ENCODE measurements around the gene COX20. TPM values are rescaled to one million over a fixed set of nuclear protein-coding genes. Genes with fewer than 3 reads are reported as not detected.

COX20 gene
- total and polyA plus RNA-seq, 8 donors, result 5.5 to 65.7 (median 50.4) TPM

- TF ChIP-seq EP300 (IDR thresholded peaks at IDR 0.05), result no peak
- TF ChIP-seq CTCF (IDR thresholded peaks at IDR 0.05), result no peak
- TF ChIP-seq POLR2A (IDR thresholded peaks at IDR 0.05), result no peak
- TF ChIP-seq POLR2AphosphoS5 (IDR thresholded peaks at IDR 0.05), result no peak
- Histone ChIP-seq H3K4me3 (no peak overlapping the region), H3K4me1 (peaks cover 0 to 16% (median 0%) of the 10 kb centered on the region in 4 donors), H3K27me3 (no peaks in the 10 kb centered on the region), H3K36me3 (no peaks in the 10 kb centered on the region), H3K9me3 (no peaks in the 10 kb centered on the region), H3K27ac (no peak overlapping the region)
- WGBS, 5 donors, result 73 to 78% (median 74%) methylated on average over 15 to 16 of the region's 16 CpGs
- intact Hi-C loops (cut with DNase I; ENCODE audit: low total_unique reads), result loop anchor here (10.0 kb wide), 1 partner anchor 242 kb away; no protein-coding TSS in a partner anchor
- no peak for DNase-seq
Measured at GRCh38 chr1:244802556-244803239, 32.8 kb upstream of the COX20 start.

GRCh38 chr1:244804841-244805240 is 30.6 kb upstream of the COX20 start:
- 89 to 92% (median 91%) methylated on average over 8 of the region's 8 CpGs for WGBS, 5 donors
- no peak for DNase-seq
- intact Hi-C loops (cut with DNase I; ENCODE audit: low total_unique reads), result loop anchor here (10.0 kb wide), 1 partner anchor 240 kb away; no protein-coding TSS in a partner anchor
- Histone ChIP-seq H3K27me3 (no peaks in the 10 kb centered on the region), H3K4me1 (peaks cover 0 to 16% (median 0%) of the 10 kb centered on the region in 4 donors), H3K9me3 (no peaks in the 10 kb centered on the region), H3K4me3 (no peak overlapping the region), H3K27ac (no peak overlapping the region), H3K36me3 (no peaks in the 10 kb centered on the region)
- no peak for TF ChIP-seq POLR2A (IDR thresholded peaks at IDR 0.05)
- no peak for TF ChIP-seq EP300 (IDR thresholded peaks at IDR 0.05)

DNA sequence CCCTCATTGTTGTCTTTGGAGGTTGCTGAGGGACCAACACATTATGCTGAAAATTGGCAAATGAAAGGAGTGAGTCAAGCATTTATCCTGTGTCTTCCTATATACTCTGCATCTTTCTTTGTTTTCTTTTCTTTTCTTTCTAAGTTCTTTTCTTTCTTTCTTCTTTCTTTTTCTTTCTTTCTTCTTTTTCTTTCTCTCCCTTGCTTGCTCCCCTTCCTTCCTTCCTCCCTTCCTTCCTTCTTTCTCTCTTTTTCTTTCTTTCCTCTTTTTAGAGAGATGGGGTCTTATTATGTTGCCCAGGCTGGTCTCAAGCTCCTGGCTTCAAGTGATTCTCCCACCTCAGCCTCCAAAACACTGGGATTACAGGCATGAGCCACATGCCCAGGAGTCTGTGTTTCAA is 28.3 kb upstream of the COX20 start:
- peaks cover 0 to 6% (median 0%) of the 10 kb centered on the region in 4 donors for H3K4me1 ChIP-seq
- no peak overlapping the region for H3K27ac ChIP-seq
- H3K27me3 ChIP-seq, result no peaks in the 10 kb centered on the region
- DNase-seq, result no peak
- H3K9me3 ChIP-seq, result no peaks in the 10 kb centered on the region
- no peaks in the 10 kb centered on the region for H3K36me3 ChIP-seq
- TF ChIP-seq POLR2AphosphoS5 (IDR thresholded peaks at IDR 0.05) (no peak), EP300 (IDR thresholded peaks at IDR 0.05) (no peak), CTCF (IDR thresholded peaks at IDR 0.05) (no peak), POLR2A (IDR thresholded peaks at IDR 0.05) (no peak)
- intact Hi-C loops (cut with DNase I; ENCODE audit: low total_unique reads), result loop anchor here (10.0 kb wide), 1 partner anchor 238 kb away; no protein-coding TSS in a partner anchor
- H3K4me3 ChIP-seq, result no peak overlapping the region

- no peak for TF ChIP-seq POLR2A (IDR thresholded peaks at IDR 0.05)
- no peak for TF ChIP-seq POLR2AphosphoS5 (IDR thresholded peaks at IDR 0.05)
- TF ChIP-seq CTCF (IDR thresholded peaks at IDR 0.05), result no peak
- no peak for TF ChIP-seq EP300 (IDR thresholded peaks at IDR 0.05)
- H3K4me1 ChIP-seq, result no peaks in the 10 kb centered on the region
- DNase-seq, result no peak
- H3K27ac ChIP-seq, result no peak overlapping the region
- no peaks in the 10 kb centered on the region for H3K36me3 ChIP-seq
- no peaks in the 10 kb centered on the region for H3K9me3 ChIP-seq
- 83 to 91% (median 83%) methylated on average over 22 of the region's 22 CpGs for WGBS, 5 donors
- H3K27me3 ChIP-seq, result no peaks in the 10 kb centered on the region
- intact Hi-C loops (cut with DNase I; ENCODE audit: low total_unique reads), result no loop called here
- no peak overlapping the region for H3K4me3 ChIP-seq
Measured at GRCh38 chr1:244810221-244810620, 25.2 kb upstream of the COX20 start.

GRCh38 chr1:244813327-244813726 is 22.1 kb upstream of the COX20 start:
- DNase-seq, result no peak
- Histone ChIP-seq H3K4me3 (no peak overlapping the region), H3K36me3 (no peaks in the 10 kb centered on the region), H3K4me1 (no peaks in the 10 kb centered on the region), H3K27me3 (no peaks in the 10 kb centered on the region), H3K9me3 (no peaks in the 10 kb centered on the region), H3K27ac (no peak overlapping the region)
- TF ChIP-seq POLR2AphosphoS5 (IDR thresholded peaks at IDR 0.05) (no peak), CTCF (IDR thresholded peaks at IDR 0.05) (no peak), POLR2A (IDR thresholded peaks at IDR 0.05) (no peak), EP300 (IDR thresholded peaks at IDR 0.05) (no peak)
- intact Hi-C loops (cut with DNase I; ENCODE audit: low total_unique reads), result no loop called here
- 85 to 94% (median 88%) methylated on average over 5 to 6 of the region's 6 CpGs for WGBS, 5 donors

All from stomach (tissue), 9 donors.